HG03432 (cell line): ENCODE results near the gene MRM1.

Experiments
- ATAC-seq: cut with Tn5 transposase; IDR thresholded peaks from one replicate; pipeline ENCODE4 v1.9.1; 2021; ENCODE audit warnings: mild to moderate bottlenecking, moderate library complexity; ENCODE audit not compliant: unreplicated experiment

MRM1 gene

DNA sequence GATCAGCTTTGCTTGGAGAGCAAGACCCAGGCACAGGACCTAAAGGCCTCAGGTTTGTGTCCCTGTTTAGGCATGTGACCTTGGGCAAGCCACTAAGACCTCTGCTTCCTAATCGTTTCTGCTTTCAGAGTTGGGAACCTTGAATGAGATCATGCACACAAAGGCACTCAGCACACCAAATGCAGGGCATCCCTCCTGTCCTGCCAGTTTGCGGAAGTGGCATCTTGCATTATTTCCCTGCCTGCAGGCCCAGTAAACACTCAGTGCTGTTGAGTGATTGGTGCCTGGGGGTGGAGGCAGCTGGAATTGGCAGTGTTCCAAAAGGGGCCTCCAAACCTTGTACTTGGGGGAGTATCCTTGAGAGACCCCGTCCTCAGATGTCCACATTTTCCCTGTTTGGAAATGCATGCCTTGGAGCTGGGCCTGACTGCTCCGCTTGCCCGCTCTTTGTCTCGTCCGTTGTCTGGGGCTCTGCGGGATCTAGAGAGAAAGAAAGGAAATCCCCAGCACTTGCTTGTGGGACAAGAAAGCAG is 28.7 kb downstream of the MRM1 start:
- ATAC-seq: no peak

DNA sequence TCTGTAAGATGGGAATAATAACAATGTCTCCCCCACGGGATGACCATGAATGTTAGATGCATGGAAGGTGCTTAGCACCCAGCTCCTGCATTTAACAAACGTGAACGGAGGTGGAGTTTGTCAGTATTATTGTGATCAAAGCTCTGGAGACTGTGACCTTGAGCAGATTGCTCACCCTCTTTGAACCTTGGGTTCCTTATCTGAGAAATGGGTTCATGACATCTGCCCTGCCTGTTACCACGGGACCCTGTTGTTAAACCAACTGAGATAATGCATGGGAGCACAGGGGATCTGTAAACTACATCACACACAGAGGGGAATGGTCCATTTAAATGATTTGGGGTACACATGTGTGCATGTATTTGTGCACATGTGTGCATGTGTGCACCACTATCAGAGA is 29.6 kb downstream of the MRM1 start:
- no peak for ATAC-seq

DNA sequence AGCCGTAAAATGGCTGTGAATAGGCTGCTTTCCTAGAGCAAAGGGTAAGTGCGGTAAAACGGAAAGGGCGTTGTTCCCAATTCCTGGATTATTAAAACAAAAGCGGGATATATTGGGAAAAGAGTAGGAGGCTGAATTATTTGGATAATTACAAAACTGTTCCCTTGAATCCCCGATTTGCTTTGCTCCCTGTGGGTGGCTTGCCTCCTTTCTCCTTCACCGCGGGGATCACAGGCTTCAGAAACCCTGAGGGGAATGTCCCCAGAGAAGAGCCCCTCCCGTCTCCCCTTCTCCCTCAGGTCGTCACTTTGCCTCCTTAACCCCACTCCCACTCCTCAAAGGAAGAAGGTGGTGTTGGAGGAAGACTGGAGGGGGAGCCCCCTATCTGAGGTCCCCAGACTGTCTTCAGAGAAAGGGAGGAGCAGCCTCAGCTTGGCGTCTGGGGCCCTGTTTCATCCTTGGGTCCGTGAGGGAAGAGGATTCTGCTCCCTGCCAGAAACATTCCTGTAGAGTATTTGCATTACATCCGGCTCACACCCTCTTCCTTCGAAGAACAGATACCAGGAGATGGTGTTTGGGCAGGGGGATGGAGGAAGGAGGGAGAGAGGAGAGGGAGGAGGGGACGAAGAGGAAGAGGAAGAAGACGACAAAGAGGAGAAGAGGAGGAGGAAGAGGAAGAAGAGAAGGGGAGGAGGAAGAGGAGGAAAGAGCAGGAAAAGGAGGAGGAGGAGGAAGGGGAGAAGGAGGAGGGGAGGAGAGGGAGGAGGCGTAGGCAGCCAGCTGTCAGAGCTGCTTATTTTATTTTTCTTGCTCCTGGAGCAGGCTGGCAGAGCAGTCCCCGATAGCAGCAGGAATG is 31.8 kb downstream of the MRM1 start:
- ATAC-seq: no peak

GRCh38 chr17:36640346-36640745 is 39.0 kb downstream of the MRM1 start:
- no peak for ATAC-seq

GRCh38 chr17:36640836-36641235 is 39.5 kb downstream of the MRM1 start:
- no peak for ATAC-seq

DNA sequence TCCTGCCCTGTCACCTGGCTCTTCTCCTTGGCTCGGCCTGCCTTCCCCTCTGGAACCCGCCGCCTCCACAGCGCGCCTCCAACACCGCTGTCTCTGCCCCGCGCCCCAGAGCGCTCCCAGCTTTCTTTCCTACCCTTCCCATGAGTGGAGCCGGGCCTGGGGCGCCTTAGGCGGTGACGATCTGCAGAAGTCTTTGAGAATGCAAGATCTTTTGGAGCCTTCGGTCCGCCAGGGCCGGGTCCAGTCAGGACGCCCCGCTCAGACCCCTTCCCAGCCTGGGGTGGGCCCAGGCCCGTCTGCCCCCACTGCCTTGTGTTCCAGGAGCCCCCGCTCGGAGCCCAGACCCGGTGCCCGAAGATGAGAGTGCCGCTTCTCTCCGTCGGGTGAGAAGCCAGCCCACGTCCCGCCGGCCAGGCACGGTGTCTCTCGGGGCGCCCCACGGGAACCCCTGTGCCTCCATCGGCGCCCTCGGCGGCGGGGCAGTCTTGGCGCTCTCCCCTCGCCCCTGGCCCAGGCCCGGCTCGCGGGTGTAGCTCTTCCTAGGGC is 40.0 kb downstream of the MRM1 start:
- ATAC-seq: no peak

GRCh38 chr17:36641877-36642845 is 40.8 kb downstream of the MRM1 start:
- no peak for ATAC-seq

- no peak for ATAC-seq
Observed at GRCh38 chr17:36643086-36643685, 41.8 kb downstream of the MRM1 start.

GRCh38 chr17:36645422-36645821 is 44.0 kb downstream of the MRM1 start:
- ATAC-seq: no peak

DNA sequence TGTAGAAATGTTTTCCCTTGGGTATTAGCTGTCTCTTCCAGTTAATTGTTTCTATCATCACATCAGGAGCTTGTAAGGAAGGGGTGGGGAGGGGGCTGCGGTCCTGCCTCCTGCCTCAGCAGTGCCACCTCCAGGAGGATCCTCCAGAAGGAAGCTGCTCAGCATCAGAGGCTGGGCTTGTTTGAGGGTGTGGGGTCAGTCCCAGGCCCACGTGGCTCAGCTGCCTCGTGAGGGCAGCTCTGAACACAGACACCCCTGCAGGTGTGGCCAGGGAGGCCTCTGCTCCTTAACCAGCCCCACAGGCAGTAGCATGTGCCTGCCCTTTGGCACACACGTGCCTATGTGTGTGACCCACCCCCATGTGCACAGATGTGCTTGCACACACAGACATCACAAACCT is 46.3 kb downstream of the MRM1 start:
- ATAC-seq: no peak

DNA sequence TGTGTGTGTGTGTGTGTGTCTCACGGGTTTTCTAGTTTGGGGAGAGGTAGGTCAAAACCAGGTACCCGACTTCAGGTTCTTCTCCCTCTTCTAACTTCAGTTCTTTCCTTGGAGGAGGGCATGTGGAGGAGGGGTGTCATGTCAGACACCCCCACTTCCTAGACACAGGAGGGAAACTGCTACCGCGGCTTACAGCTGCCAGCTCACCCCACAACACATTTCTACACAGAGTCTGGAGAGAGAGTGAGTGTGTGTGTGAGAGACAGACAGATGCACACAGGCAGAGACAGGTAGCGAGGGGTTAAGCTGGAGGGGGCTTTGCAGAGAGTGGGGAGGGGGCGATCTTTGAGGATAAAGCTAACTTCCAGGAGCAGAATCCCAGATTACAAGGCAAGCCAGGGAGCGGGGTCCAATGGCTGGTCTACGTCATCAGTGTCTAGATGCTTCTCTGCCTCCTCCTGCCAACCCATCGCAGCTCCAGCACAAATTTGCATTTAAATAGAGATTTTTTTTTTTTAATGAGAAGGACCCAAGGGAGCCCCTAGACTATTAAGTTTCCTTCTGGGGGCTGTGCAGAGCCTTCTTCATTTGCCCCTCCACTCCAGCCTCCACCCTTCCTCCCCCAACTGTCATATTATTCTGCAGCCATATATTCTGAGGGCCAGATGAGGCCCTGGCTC is 48.9 kb downstream of the MRM1 start:
- no peak for ATAC-seq

GRCh38 chr17:36653374-36653773 is 52.0 kb downstream of the MRM1 start:
- no peak for ATAC-seq

GRCh38 chr17:36653856-36654255 is 52.5 kb downstream of the MRM1 start:
- no peak for ATAC-seq

GRCh38 chr17:36655726-36656125 is 54.3 kb downstream of the MRM1 start:
- no peak for ATAC-seq

DNA sequence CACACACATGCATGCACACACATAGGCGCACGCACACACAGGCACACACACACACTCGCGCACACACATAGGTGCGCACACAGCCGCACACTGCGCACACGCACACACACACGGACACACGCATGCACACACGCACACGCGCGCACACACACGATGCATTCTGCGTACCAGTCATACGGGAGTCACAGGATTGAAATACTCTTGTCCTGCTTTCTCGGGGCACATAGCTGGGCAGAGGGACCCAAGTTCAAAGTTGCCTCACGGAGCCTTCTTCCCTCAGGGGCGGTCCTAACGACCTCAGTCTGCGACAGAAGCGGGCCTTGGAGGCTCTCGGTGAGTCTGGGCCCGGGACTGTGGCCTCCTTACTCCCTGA is 56.0 kb downstream of the MRM1 start:
- ATAC-seq: no peak

GRCh38 chr17:36657763-36658490 is 56.5 kb downstream of the MRM1 start:
- ATAC-seq: no peak
